GM12801 (cell line): ENCODE measurements around the gene KCP.

ENCODE experiments used
- CTCF ChIP-seq: IDR thresholded peaks from one replicate; pipeline ENCODE4 v1.5.1; 2011; ENCODE audit warnings: control low read depth; ENCODE audit not compliant: insufficient read length; ENCODE audit errors: extremely low read depth

The KCP gene

GRCh38 chr7:128876978-128877755 is 33.3 kb downstream of the KCP start:
- no peak for TF ChIP-seq CTCF

- no peak for TF ChIP-seq CTCF
Observed at GRCh38 chr7:128876586-128876977, 33.9 kb downstream of the KCP start.

- no peak for TF ChIP-seq CTCF
Observed at GRCh38 chr7:128876127-128876526, 34.4 kb downstream of the KCP start.

- TF ChIP-seq CTCF: no peak
Observed at GRCh38 chr7:128875523-128875948, 35.0 kb downstream of the KCP start.

GRCh38 chr7:128874140-128875031 is 36.1 kb downstream of the KCP start:
- no peak for TF ChIP-seq CTCF

GRCh38 chr7:128873234-128873633 is 37.3 kb downstream of the KCP start:
- no peak for TF ChIP-seq CTCF

- no peak for TF ChIP-seq CTCF
Observed at GRCh38 chr7:128872394-128872824, 38.1 kb downstream of the KCP start.
